ENCODE results near the gene TRIOBP.
A peak's percentile ranks its signal among the peaks of the same experiment; 100 is the strongest.

TRIOBP gene

GRCh38 chr22:37745548-37746365 is 48.9 kb downstream of the TRIOBP start:
- peak overlapping the region; percentile 95 for H3K27ac ChIP-seq
- CTCF ChIA-PET = no interaction called here
- peak; percentile 82 for DNase-seq (ENCODE audit: low spot score)
- POLR2A ChIA-PET (ENCODE audit: low non-redundant PET) = no interaction called here
- no peak for TF ChIP-seq CTCF (conservative IDR thresholded peaks at IDR 0.05; ENCODE audit: low read depth)

- peak overlapping the region; percentile 95 for H3K27ac ChIP-seq
- DNase-seq (ENCODE audit: low spot score) = no peak
- ChIA-PET POLR2A (ENCODE audit: low non-redundant PET) (no interaction called here), CTCF (no interaction called here)
- TF ChIP-seq CTCF (conservative IDR thresholded peaks at IDR 0.05; ENCODE audit: low read depth) = no peak
These were observed 49.7 kb downstream of the TRIOBP start for GRCh38 chr22:37746366-37747079.

GRCh38 chr22:37747080-37747714 is 50.3 kb downstream of the TRIOBP start:
- H3K27ac ChIP-seq = peak overlapping the region; percentile 95
- no peak for DNase-seq (ENCODE audit: low spot score)
- POLR2A ChIA-PET (ENCODE audit: low non-redundant PET) = interaction anchor here (0.6 kb wide), 1 partner anchor 59 kb away, joined by 3 read pairs; no protein-coding TSS in a partner anchor
- TF ChIP-seq CTCF (conservative IDR thresholded peaks at IDR 0.05; ENCODE audit: low read depth) = no peak
- CTCF ChIA-PET = interaction anchor here (1.1 kb wide), 1 partner anchor 104 kb away, joined by 5 read pairs; no protein-coding TSS in a partner anchor

GRCh38 chr22:37747715-37748100 is 50.9 kb downstream of the TRIOBP start:
- no peak for TF ChIP-seq CTCF (conservative IDR thresholded peaks at IDR 0.05; ENCODE audit: low read depth)
- POLR2A ChIA-PET (ENCODE audit: low non-redundant PET) = interaction anchor here (0.6 kb wide), 2 partner anchors 14 to 60 kb away, joined by 3 read pairs; no protein-coding TSS in a partner anchor
- CTCF ChIA-PET = interaction anchor here (1.1 kb wide), 1 partner anchor 105 kb away, joined by 5 read pairs; no protein-coding TSS in a partner anchor
- no peak for DNase-seq (ENCODE audit: low spot score)
- peak overlapping the region; percentile 95 for H3K27ac ChIP-seq

GRCh38 chr22:37748659-37749058 is 51.8 kb downstream of the TRIOBP start:
- TF ChIP-seq CTCF (conservative IDR thresholded peaks at IDR 0.05; ENCODE audit: low read depth) = no peak
- POLR2A ChIA-PET (ENCODE audit: low non-redundant PET) = interaction anchor here (0.6 kb wide), 2 partner anchors 13 to 22 kb away, joined by 3 read pairs; no protein-coding TSS in a partner anchor
- H3K27ac ChIP-seq = peak overlapping the region; percentile 95
- CTCF ChIA-PET = interaction anchor here (0.6 kb wide), 1 partner anchor 33 kb away, joined by 5 read pairs; no protein-coding TSS in a partner anchor
- no peak for DNase-seq (ENCODE audit: low spot score)

GRCh38 chr22:37749226-37749625 is 52.4 kb downstream of the TRIOBP start:
- no peak for TF ChIP-seq CTCF (conservative IDR thresholded peaks at IDR 0.05; ENCODE audit: low read depth)
- no peak for DNase-seq (ENCODE audit: low spot score)
- ChIA-PET CTCF (no interaction called here), POLR2A (ENCODE audit: low non-redundant PET) (interaction anchor here (0.6 kb wide), 1 partner anchor 21 kb away, joined by 3 read pairs; no protein-coding TSS in a partner anchor)
- peak overlapping the region; percentile 95 for H3K27ac ChIP-seq
